ENCODE measurements around the gene IQCN.

DNA sequence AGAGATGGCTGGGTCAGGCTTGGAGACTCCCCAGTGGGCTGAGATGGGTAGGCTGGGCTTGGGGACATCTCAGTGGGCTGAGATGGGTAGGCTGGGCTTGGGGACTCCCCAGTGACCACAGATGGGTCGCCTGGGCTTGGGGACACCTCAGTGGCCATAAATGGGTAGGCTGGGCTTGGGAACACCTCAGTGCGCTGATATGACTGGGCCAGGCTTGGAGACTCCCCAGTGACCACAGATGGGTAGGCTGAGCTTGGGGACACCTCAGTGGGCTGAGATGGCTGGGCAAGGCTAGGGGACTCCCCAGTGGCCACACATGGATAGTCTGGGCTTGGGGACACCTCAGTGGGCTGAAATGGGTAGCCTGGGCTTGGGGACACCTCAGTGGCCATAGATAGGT lies 12.8 kb downstream of the IQCN start:
- TF ChIP-seq CTCF (conservative IDR thresholded peaks at IDR 0.05; ENCODE audit: low read length) (no peak), EZH2phosphoT487 (IDR thresholded peaks at IDR 0.05; ENCODE audit: borderline replicate concordance, low read depth, low read length) (no peak)
